MG63 (cell line): ENCODE results near the gene ACADVL. TPM values are rescaled to one million over a fixed set of nuclear protein-coding genes. Genes with fewer than 3 reads are reported as not detected.
"Not testable (repeated sequence)": the region's sequence is repeated elsewhere in the genome, so short reads cannot be mapped to it uniquely, and the experiment has no call there.

Source experiments
- DNase-seq: peaks from one replicate; pipeline ENCODE4 v3.0.0-alpha.2; 2020
- H3K27me3 ChIP-seq: fragments of 250-450 bp; sonication (Bioruptor Pico); 2 replicates; pipeline ENCODE4 v1.5.1; 2020; ENCODE audit warnings: mild to moderate bottlenecking, moderate library complexity
- H3K36me3 ChIP-seq: fragments of 250-450 bp; sonication (Bioruptor Pico); 2 replicates; pipeline ENCODE4 v1.5.1; 2020; ENCODE audit warnings: mild to moderate bottlenecking, moderate library complexity
- H3K4me3 ChIP-seq: fragments of 250-450 bp; sonication (Bioruptor Pico); 2 replicates; pipeline ENCODE4 v1.5.1; 2020; ENCODE audit warnings: mild to moderate bottlenecking, moderate library complexity
- H3K9me3 ChIP-seq: fragments of 250-450 bp; sonication (Bioruptor Pico); 2 replicates; pipeline ENCODE4 v1.5.1; 2020; ENCODE audit warnings: mild to moderate bottlenecking, moderate library complexity
- total RNA-seq: library from RNA; depleted of rRNA; stranded (reverse); fragments of >200 nt; shearing (Covaris generic); gene quantifications from 2 replicates; pipeline ENCODE4 v1.2.3, GENCODE V29; 2014; ENCODE audit warnings: low replicate concordance; rRNA removed

Gene ACADVL
- total RNA-seq, result 240 and 427 TPM in 2 replicates

GRCh38 chr17:7219812-7220592 is at the start of gene ACADVL, which contains the start of gene DLG4:
ACADVL (plus strand) TSS chr17:7219938; CDS start chr17:7219985, 47 bp downstream.
DLG4 (minus strand) TSS chr17:7219836.
- H3K9me3 ChIP-seq, result no peaks in the 10 kb centered on the region

DNA sequence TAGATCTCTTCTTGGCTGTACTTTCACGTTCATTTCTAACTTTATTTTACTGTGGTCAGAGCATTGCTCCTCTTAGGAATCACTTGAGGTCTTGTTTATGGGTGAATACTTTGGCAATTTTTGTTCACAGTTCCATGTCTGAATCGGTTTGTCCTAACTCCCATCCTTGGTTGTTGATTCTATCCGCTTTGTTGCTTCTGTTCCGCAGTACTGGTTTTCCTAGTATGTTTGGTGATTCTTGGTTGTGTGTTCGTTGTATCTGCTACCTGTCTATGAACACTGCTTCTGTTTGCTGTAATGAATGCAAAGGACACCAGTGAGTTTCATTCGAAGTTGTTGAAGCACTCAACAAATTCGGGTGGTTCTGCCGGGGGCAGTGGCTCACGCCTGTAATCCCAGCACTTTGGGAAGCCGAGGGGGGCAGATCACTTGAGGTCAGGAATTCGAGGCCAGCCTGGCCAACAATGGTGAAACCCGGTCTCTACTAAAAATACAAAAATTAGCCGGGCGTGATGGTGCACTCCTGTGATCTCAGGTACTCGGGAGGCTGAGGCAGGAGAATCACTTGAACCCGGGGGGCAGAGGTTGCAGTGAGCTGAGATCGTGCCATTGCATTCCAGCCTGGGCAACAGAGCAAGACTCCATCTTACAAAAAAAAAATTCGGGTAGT is 47.1 kb upstream of the ACADVL start:
- H3K27me3 ChIP-seq, DNase-seq, H3K9me3 ChIP-seq, H3K4me3 ChIP-seq, H3K36me3 ChIP-seq: not testable (repeated sequence)

More at GRCh38 chr17:7219812-7220592, at the start of gene ACADVL, which contains the start of gene DLG4:
- H3K36me3 ChIP-seq, result peaks cover 42% of the 10 kb centered on the region
- DNase-seq, result peak; percentile 92
- peak within 1 kb of the TSS; percentile 75 for H3K4me3 ChIP-seq
- H3K27me3 ChIP-seq, result no peaks in the 10 kb centered on the region

DNA sequence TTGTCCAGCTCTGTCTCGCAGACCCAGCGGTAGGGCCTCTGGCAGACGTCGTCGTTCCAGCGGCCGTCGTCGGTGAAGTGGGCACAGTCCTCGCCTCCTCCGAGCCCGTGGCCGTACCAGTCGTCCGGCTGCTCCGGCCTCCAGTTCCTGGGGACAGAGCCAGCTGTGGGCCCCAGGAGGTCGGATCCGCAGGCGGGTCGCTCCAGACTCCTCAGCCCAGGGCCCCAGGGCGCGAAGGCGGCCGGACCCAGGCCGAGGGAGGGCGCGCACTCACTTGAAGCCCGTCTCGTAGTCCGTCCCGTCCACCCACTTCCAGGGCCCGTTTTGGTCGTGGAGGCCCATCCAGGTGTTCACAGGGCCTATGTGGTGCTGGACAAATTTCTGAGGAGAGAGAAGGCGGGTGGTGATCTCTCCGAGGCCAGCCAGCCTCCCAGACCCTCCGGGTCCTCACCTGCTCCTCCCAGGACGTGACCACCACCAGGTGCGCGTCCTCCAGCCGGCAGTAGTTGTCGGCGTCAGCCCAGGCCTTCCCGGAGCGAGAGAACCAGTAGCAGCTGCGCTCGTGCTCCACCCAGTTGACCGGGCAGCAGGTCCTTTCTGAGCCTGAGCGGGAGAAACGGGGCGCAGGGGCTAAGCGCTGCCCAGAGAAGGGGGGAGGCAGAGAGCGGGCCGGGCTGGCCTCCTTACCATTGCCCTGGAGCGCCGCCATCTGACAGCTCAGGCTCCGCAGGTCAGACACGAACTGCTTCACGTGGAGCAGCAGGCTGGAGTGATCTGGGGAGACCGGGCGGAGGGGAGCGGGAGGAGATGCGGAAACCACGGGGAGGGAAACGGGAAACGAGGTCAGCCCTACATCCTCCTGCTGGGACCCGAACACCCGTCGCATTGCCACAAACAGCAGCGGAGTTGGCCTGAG is 45.8 kb upstream of the ACADVL start:
- no peak overlapping the region for H3K4me3 ChIP-seq
- H3K27me3 ChIP-seq, result no peaks in the 10 kb centered on the region
- DNase-seq, result peak; percentile 5
- H3K9me3 ChIP-seq, result peaks cover 4% of the 10 kb centered on the region; the same call in 1 of the 2 replicates
- H3K36me3 ChIP-seq, result no peaks in the 10 kb centered on the region

DNA sequence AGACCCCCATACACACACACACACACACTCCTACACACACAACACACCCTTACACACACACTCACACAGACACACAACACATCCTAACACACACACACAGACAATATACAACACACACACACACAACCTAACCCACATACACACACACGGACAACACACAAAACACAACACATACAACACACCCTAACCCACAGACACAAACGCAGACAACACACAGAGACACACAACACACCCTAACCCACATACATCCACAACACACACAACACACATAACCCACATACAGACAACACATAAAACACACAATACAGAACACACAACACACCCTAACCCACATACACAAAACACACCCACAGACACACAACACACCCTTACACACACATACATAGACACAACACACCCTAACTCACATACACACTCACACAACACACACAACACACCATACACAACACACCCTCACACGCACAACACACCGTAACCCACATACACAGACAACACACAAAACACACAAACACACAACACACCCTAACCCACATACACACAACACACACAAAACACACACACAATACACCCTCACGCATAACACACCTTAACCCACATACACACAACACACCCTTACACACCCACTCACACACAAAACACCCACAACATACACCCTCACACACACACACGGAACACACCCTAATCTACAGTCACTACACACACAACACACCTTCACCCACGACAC is 45.0 kb upstream of the ACADVL start:
- no peak overlapping the region for H3K4me3 ChIP-seq
- H3K36me3 ChIP-seq, result no peaks in the 10 kb centered on the region
- DNase-seq, result no peak
- H3K9me3 ChIP-seq, result peaks cover 4% of the 10 kb centered on the region; the same call in 1 of the 2 replicates
- H3K27me3 ChIP-seq, result no peaks in the 10 kb centered on the region

- Histone ChIP-seq H3K36me3 (no peaks in the 10 kb centered on the region), H3K9me3 (peaks cover 4% of the 10 kb centered on the region; the same call in 1 of the 2 replicates), H3K4me3 (no peak overlapping the region), H3K27me3 (no peaks in the 10 kb centered on the region)
- no peak for DNase-seq
Observed at GRCh38 chr17:7175330-7175733, 44.4 kb upstream of the ACADVL start.

DNA sequence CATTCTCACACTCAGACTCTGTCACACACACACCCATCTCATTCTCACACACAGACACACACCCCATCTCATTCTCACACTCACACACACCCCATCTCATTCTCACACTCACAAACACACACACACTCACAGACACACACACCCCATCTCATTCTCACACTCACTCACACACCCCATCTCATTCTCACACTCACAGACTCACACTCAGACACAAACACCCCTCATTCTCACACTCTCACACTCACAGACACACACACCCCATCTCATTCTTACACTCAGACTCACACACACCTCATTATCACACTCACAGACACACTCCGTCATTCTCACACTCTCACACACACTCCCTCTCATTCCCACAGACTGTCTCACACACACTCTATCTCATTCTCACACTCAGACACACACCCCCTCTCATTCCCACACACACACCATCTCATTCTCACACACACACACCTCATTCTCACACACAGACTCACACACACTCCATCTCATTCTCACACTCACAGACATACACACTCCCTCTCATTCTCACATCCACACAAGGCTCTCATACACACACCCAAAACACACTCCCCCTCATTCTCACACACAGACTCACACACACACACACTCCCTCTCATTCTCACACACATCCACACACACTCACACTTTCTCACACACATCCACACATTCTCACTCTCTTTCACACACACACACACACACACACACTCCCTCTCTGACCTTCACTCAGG is 43.5 kb upstream of the ACADVL start:
- Histone ChIP-seq H3K27me3 (no peaks in the 10 kb centered on the region), H3K9me3 (peaks cover 4% of the 10 kb centered on the region; the same call in 1 of the 2 replicates), H3K36me3 (no peaks in the 10 kb centered on the region), H3K4me3 (no peak overlapping the region)
- no peak for DNase-seq

GRCh38 chr17:7176841-7177190 is 42.9 kb upstream of the ACADVL start:
- Histone ChIP-seq H3K36me3 (no peaks in the 10 kb centered on the region), H3K9me3 (peaks cover 4% of the 10 kb centered on the region; the same call in 1 of the 2 replicates), H3K4me3 (no peak overlapping the region), H3K27me3 (no peaks in the 10 kb centered on the region)
- no peak for DNase-seq

DNA sequence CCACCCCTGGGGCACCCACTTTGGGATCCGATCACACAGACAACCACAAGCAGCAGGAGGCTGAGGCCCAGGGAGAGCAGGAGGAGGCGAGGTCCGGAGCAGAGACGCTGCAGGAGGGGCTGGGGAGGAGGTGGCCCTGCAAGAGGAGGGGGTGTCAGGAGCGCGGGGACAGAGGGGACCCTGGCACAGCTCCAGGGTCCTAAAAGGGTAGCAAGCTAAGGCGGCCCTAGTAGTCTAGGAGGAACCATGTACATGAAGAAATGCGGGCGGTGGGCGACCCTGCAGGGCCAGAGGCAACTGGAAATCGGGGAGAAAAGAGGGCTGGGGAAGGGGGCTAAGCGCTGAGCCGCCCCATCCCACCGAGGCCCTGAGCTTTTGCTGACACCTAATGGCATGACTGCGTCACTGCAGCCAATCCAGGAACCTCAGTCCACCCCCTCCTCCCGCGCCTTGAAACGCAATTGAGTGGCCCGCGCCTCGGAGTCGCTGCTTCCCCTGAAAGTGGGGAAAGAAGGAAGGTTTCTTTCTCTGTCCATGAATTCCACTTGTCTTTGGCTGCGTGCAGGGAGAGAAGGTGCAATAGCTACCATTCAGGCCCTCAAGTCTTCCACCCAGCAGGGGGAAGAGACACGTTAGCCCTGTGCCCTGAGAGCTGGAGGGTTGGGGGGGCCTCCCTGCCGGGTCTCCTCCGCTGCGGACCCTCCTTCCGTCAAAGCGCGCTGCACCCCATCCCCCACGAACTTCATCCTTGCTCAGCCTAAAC is 42.4 kb upstream of the ACADVL start:
- peak; percentile 48 for DNase-seq
- peaks cover 4% of the 10 kb centered on the region; the same call in 1 of the 2 replicates for H3K9me3 ChIP-seq
- peak overlapping the region; percentile 26 for H3K4me3 ChIP-seq
- H3K27me3 ChIP-seq, result no peaks in the 10 kb centered on the region
- no peaks in the 10 kb centered on the region for H3K36me3 ChIP-seq

GRCh38 chr17:7177954-7178477 is 41.7 kb upstream of the ACADVL start:
- Histone ChIP-seq H3K36me3 (no peaks in the 10 kb centered on the region), H3K9me3 (peaks cover 4% of the 10 kb centered on the region; the same call in 1 of the 2 replicates), H3K4me3 (peak overlapping the region; percentile 26), H3K27me3 (no peaks in the 10 kb centered on the region)
- peak; percentile 14 for DNase-seq

- no peak overlapping the region for H3K4me3 ChIP-seq
- H3K36me3 ChIP-seq, result no peaks in the 10 kb centered on the region
- no peaks in the 10 kb centered on the region for H3K27me3 ChIP-seq
- peaks cover 4% of the 10 kb centered on the region; the same call in 1 of the 2 replicates for H3K9me3 ChIP-seq
- DNase-seq, result no peak
Observed at GRCh38 chr17:7178973-7179316, 40.8 kb upstream of the ACADVL start.

DNA sequence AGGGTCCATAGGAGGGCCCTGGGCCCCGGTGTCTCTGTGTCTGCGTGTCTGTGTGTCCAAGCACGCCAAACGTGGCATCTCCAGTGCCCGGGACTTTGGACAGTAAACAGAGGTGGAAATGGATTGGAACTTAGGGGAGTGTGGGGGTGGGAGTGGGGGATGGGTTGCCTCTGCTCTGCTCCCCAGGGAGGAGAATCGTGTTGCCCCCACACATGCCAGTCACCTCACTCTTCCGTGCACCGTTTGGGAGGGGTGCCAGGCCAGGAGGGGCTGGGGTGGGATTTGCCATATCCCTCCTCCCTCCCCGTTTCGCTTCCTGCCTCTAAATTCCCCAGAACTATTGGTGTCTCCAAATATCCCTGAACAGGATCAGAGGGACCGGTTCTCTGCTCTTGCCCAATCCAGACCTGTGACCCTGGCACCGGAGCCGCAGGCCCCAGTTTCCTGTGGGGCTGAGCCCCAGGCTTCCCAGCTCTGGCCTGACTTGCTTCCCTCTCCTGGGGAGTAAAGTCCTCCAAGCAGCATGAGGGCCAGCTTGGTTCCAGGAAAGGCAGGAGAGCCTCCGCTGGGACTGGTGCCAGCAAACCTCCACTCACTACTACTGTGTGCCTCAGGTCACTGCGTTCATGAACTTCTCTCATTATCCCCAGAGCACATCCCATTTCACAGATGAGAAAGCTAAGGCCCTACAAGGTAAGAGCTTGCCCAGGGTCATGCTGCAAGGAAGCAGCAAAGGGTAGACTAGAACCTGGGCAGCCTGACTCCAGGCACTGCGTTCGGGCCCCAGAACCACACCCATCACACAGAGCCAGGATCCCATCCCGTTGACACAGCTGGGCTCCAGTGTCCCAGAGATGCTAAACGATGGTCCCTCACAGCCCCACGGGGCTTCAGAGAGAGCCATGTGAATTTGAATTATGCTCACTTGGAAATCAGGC is 40.2 kb upstream of the ACADVL start, which contains the start of gene ASGR1:
Gene ASGR1 (minus strand): TSS at position 54 of the 938 bp plus-strand sequence. CDS start 807 bp downstream, outside the sequence.
- H3K36me3 ChIP-seq, result no peaks in the 10 kb centered on the region
- H3K27me3 ChIP-seq, result no peaks in the 10 kb centered on the region
- no peak for DNase-seq
- no peak within 1 kb of the TSS for H3K4me3 ChIP-seq
- peaks cover 4% of the 10 kb centered on the region; the same call in 1 of the 2 replicates for H3K9me3 ChIP-seq

DNA sequence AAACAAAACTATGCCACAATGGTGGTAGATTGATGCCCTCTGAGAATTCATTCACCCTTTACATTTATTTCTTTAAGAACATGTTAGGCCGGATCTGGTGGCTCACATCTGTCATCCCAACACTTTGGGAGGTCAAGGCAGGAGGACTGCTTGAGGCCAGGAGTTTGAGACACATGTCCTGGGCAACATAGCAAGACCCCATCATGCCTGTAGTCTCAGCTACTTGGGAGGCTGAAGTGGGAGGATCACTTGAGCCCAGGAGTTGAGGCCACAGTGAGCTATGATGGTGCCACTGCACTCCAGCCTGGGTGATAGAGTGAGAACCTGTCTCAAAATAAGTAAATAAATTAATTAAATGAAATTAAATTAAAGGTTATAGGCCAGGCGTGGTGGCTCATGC is 37.6 kb upstream of the ACADVL start:
- not testable (repeated sequence) for H3K36me3 ChIP-seq, H3K9me3 ChIP-seq, H3K27me3 ChIP-seq, H3K4me3 ChIP-seq, DNase-seq

- DNase-seq, result no peak
- Histone ChIP-seq H3K27me3 (no peaks in the 10 kb centered on the region), H3K9me3 (no peaks in the 10 kb centered on the region), H3K36me3 (no peaks in the 10 kb centered on the region), H3K4me3 (no peak overlapping the region)
Observed at GRCh38 chr17:7183433-7184090, 36.2 kb upstream of the ACADVL start.
